ENCODE measurements around the gene PANK4.
A peak's percentile ranks its signal among the peaks of the same experiment; 100 is the strongest.
"Not testable (repeated sequence)": the region's sequence is repeated elsewhere in the genome, so short reads cannot be mapped to it uniquely, and the experiment has no call there.

PANK4 gene

GRCh38 chr1:2549367-2550029 is 23.1 kb upstream of the PANK4 start:
- not testable (repeated sequence) for H3K36me3 Mint-ChIP-seq (ENCODE audit: low read depth); H3K4me3 Mint-ChIP-seq; DNase-seq; H3K27ac Mint-ChIP-seq; H3K9me3 Mint-ChIP-seq; H3K27me3 Mint-ChIP-seq (ENCODE audit: low read depth, poor library complexity)
- peaks cover 44% of the 10 kb centered on the region for H3K4me1 Mint-ChIP-seq

GRCh38 chr1:2548068-2548589 is 21.7 kb upstream of the PANK4 start:
- Mint-ChIP-seq H3K27me3 (ENCODE audit: low read depth, poor library complexity) (no peaks in the 10 kb centered on the region), H3K4me3 (no peak overlapping the region), H3K4me1 (peaks cover 44% of the 10 kb centered on the region), H3K9me3 (no peaks in the 10 kb centered on the region), H3K27ac (no peak overlapping the region), H3K36me3 (ENCODE audit: low read depth) (no peaks in the 10 kb centered on the region)
- TF ChIP-seq CTCF (IDR thresholded peaks at IDR 0.05) = peak; percentile 92
- peak; percentile 88 for DNase-seq

GRCh38 chr1:2547210-2548067 is 21.0 kb upstream of the PANK4 start:
- Mint-ChIP-seq H3K4me1 (peaks cover 44% of the 10 kb centered on the region), H3K9me3 (no peaks in the 10 kb centered on the region), H3K27me3 (ENCODE audit: low read depth, poor library complexity) (no peaks in the 10 kb centered on the region), H3K36me3 (ENCODE audit: low read depth) (no peaks in the 10 kb centered on the region), H3K4me3 (peak overlapping the region; percentile 71), H3K27ac (no peak overlapping the region)
- TF ChIP-seq CTCF (IDR thresholded peaks at IDR 0.05) = no peak
- DNase-seq = no peak

GRCh38 chr1:2546515-2547209 is 20.3 kb upstream of the PANK4 start:
- Mint-ChIP-seq H3K36me3 (ENCODE audit: low read depth) (no peaks in the 10 kb centered on the region), H3K4me3 (peak overlapping the region; percentile 71), H3K27me3 (ENCODE audit: low read depth, poor library complexity) (no peaks in the 10 kb centered on the region), H3K9me3 (no peaks in the 10 kb centered on the region), H3K27ac (no peak overlapping the region), H3K4me1 (peaks cover 44% of the 10 kb centered on the region)
- DNase-seq = peak; percentile 64
- TF ChIP-seq CTCF (IDR thresholded peaks at IDR 0.05) = no peak

- H3K36me3 Mint-ChIP-seq (ENCODE audit: low read depth) = no peaks in the 10 kb centered on the region
Measured at GRCh38 chr1:2545754-2546514, 19.5 kb upstream of the PANK4 start.

More at GRCh38 chr1:2545754-2546514, 19.5 kb upstream of the PANK4 start:
- no peak for TF ChIP-seq CTCF (IDR thresholded peaks at IDR 0.05)
- DNase-seq = peak; percentile 93
- Mint-ChIP-seq H3K27me3 (ENCODE audit: low read depth, poor library complexity) (no peaks in the 10 kb centered on the region), H3K9me3 (no peaks in the 10 kb centered on the region), H3K4me1 (peaks cover 37% of the 10 kb centered on the region), H3K4me3 (no peak overlapping the region), H3K27ac (no peak overlapping the region)
